AG08395 (cell line): Measurements from ENCODE around the gene CPA4.
A peak's percentile ranks its signal among the peaks of the same experiment; 100 is the strongest.
"Not testable (repeated sequence)": the region's sequence is repeated elsewhere in the genome, so short reads cannot be mapped to it uniquely, and the experiment has no call there.

ENCODE experiments used
- DNase-seq: peaks from one replicate; pipeline ENCODE4 v3.0.0; 2012; ENCODE audit warnings: mixed read lengths, low spot score

CPA4 gene

GRCh38 chr7:130292682-130293257 is at the start of gene CPA4:
CPA4 (plus strand) TSS chr7:130293161; CDS start chr7:130293181, 20 bp downstream.
- peak; percentile 91 for DNase-seq

GRCh38 chr7:130243486-130243885 is 49.5 kb upstream of the CPA4 start:
- not testable (repeated sequence) for DNase-seq

- DNase-seq = not testable (repeated sequence)
Observed at GRCh38 chr7:130246491-130246890, 46.5 kb upstream of the CPA4 start.

- not testable (repeated sequence) for DNase-seq
Observed at GRCh38 chr7:130248842-130249241, 44.1 kb upstream of the CPA4 start.

- not testable (repeated sequence) for DNase-seq
Observed at GRCh38 chr7:130249626-130250025, 43.3 kb upstream of the CPA4 start.

- no peak for DNase-seq
Observed at GRCh38 chr7:130254555-130254954, 38.4 kb upstream of the CPA4 start.

GRCh38 chr7:130256704-130257103 is 36.3 kb upstream of the CPA4 start:
- no peak for DNase-seq

GRCh38 chr7:130258494-130259078 is 34.4 kb upstream of the CPA4 start:
- no peak for DNase-seq

GRCh38 chr7:130262448-130262847 is 30.5 kb upstream of the CPA4 start:
- DNase-seq = no peak

GRCh38 chr7:130263130-130263529 is 29.8 kb upstream of the CPA4 start:
- DNase-seq = no peak

- DNase-seq = no peak
Observed at GRCh38 chr7:130266258-130266960, 26.6 kb upstream of the CPA4 start, which contains the start of gene CPA2. CPA2 (plus strand) TSS chr7:130266863; CDS start chr7:130266882, 19 bp downstream.

- no peak for DNase-seq
Observed at GRCh38 chr7:130266961-130267321, 26.0 kb upstream of the CPA4 start.

- no peak for DNase-seq
Observed at GRCh38 chr7:130268463-130269317, 24.3 kb upstream of the CPA4 start.

GRCh38 chr7:130269318-130269694 is 23.7 kb upstream of the CPA4 start:
- no peak for DNase-seq

- no peak for DNase-seq
Observed at GRCh38 chr7:130270947-130271800, 21.8 kb upstream of the CPA4 start.

GRCh38 chr7:130272381-130273080 is 20.4 kb upstream of the CPA4 start:
- DNase-seq = peak; percentile 22

- no peak for DNase-seq
Observed at GRCh38 chr7:130273081-130273932, 19.7 kb upstream of the CPA4 start.

- DNase-seq = peak; percentile 62
Observed at GRCh38 chr7:130273933-130274255, 19.1 kb upstream of the CPA4 start.

GRCh38 chr7:130274296-130274695 is 18.7 kb upstream of the CPA4 start:
- DNase-seq = no peak

GRCh38 chr7:130274983-130275591 is 17.9 kb upstream of the CPA4 start:
- DNase-seq = no peak
